GM12874 (cell line): Measurements from ENCODE around the gene RIPOR1.

Source experiments
- TF ChIP-seq, protein P1 (sequence below): IDR thresholded peaks from 2 replicates; pipeline ENCODE4 v1.5.1; 2011; ENCODE audit warnings: low read depth, mild to moderate bottlenecking, control low read depth, low read length, moderate library complexity; ENCODE audit not compliant: insufficient read depth

RIPOR1 gene

DNA sequence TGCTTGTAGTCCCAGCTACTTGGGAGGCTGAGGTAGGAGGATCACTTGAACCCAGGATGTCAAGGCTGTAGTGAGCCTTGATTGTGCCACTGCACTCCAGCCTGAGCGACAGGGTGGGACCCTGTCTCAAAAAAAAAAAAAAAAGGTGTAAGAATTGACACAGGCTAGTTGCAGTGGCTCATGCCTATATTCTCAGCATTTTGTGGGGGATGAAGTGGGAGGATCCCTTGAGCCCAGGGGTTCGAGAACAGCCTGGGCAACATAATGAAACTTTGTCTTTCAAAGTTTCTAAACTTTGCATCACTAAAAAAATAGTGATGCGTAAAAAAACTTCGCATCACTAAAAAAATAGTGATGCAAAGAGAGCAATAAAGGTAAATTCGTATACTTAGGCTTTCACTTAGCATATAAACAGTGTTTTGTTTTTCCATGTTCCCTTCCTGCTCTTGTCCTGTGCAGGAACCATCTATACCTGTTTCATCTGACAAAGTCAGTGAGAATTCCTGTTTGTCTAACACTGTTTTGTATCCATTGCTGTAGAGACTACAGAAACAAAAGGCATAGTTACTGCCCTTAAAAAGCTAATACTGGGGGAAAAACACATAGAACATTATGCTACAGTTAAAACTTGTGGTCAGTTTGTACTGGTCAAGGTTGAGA lies 65.8 kb downstream of the RIPOR1 start:
- TF ChIP-seq, protein P1, sequence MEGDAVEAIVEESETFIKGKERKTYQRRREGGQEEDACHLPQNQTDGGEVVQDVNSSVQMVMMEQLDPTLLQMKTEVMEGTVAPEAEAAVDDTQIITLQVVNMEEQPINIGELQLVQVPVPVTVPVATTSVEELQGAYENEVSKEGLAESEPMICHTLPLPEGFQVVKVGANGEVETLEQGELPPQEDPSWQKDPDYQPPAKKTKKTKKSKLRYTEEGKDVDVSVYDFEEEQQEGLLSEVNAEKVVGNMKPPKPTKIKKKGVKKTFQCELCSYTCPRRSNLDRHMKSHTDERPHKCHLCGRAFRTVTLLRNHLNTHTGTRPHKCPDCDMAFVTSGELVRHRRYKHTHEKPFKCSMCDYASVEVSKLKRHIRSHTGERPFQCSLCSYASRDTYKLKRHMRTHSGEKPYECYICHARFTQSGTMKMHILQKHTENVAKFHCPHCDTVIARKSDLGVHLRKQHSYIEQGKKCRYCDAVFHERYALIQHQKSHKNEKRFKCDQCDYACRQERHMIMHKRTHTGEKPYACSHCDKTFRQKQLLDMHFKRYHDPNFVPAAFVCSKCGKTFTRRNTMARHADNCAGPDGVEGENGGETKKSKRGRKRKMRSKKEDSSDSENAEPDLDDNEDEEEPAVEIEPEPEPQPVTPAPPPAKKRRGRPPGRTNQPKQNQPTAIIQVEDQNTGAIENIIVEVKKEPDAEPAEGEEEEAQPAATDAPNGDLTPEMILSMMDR: no peak

DNA sequence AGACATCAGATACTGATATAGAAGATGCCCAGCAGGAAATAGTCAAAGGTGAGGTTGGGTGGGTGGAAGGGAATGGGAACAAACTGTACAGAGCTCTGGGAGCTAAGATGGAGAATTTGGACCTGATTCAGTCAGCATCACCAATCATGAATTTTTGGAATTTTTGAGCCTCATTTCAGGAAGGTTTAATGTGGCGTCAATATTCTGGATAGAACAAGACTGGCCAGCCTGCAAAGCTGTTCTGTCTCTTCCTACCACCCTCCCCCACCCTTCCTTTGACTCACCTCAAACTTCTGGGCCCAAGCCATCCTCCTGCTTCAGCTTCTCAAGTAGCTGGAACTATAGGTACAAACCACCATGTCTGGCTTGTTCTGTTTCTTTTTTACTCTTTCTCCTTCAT lies 66.3 kb downstream of the RIPOR1 start:
- TF ChIP-seq, protein P1: no peak
